Non-pigmented ciliary epithelial cell (primary cell): ENCODE data around the gene CBX2.

ENCODE experiments used
- DNase-seq: peaks from one replicate; pipeline ENCODE4 v3.0.0-alpha.2; 2010; ENCODE audit warnings: low read depth

Gene CBX2

GRCh38 chr17:79812353-79813258 lies 34.7 kb downstream of the CBX2 start:
- DNase-seq = no peak

GRCh38 chr17:79813297-79814126 lies 35.6 kb downstream of the CBX2 start:
- no peak for DNase-seq

GRCh38 chr17:79814127-79814973 lies 36.4 kb downstream of the CBX2 start:
- no peak for DNase-seq

GRCh38 chr17:79814974-79815835 lies 37.3 kb downstream of the CBX2 start:
- no peak for DNase-seq

- DNase-seq = no peak
These were observed 38.0 kb downstream of the CBX2 start for GRCh38 chr17:79815836-79816461.

- DNase-seq = no peak
These were observed 40.2 kb downstream of the CBX2 start for GRCh38 chr17:79818026-79818758.

- no peak for DNase-seq
These were observed 41.1 kb downstream of the CBX2 start for GRCh38 chr17:79819085-79819484.

- no peak for DNase-seq
These were observed 41.8 kb downstream of the CBX2 start for GRCh38 chr17:79819534-79820276.

- DNase-seq = no peak
These were observed 43.0 kb downstream of the CBX2 start for GRCh38 chr17:79820959-79821330.

- no peak for DNase-seq
These were observed 43.6 kb downstream of the CBX2 start for GRCh38 chr17:79821331-79822095.

GRCh38 chr17:79822583-79823124 lies 44.7 kb downstream of the CBX2 start:
- DNase-seq = no peak

- DNase-seq = no peak
These were observed 46.3 kb downstream of the CBX2 start for GRCh38 chr17:79824234-79824633.

- DNase-seq = no peak
These were observed 47.1 kb downstream of the CBX2 start for GRCh38 chr17:79824893-79825579.

- DNase-seq = no peak
These were observed 47.6 kb downstream of the CBX2 start for GRCh38 chr17:79825580-79825921.

GRCh38 chr17:79826204-79826680 lies 48.3 kb downstream of the CBX2 start:
- no peak for DNase-seq

GRCh38 chr17:79826841-79827578 lies 49.1 kb downstream of the CBX2 start:
- no peak for DNase-seq

- no peak for DNase-seq
These were observed 51.1 kb downstream of the CBX2 start for GRCh38 chr17:79829004-79829403.
